ENCODE data around the gene JAKMIP1. TPM values are rescaled to one million over a fixed set of nuclear protein-coding genes. Genes with fewer than 3 reads are reported as not detected.

JAKMIP1 gene
- total RNA-seq, 4 donors from 2014 or later: 0.67 to 1.3 (median 1.1) TPM

GRCh38 chr4:6093671-6094070 lies 106.7 kb downstream of the JAKMIP1 start:
- no peaks in the 10 kb centered on the region for H3K36me3 ChIP-seq
- no peak for DNase-seq
- no peak overlapping the region for H3K4me3 ChIP-seq
- intact Hi-C loops (cut with DNase I): no loop called here
- no peak overlapping the region for H3K27ac ChIP-seq
- no peaks in the 10 kb centered on the region for H3K4me1 ChIP-seq
- 58% methylated on average over 3 of the region's 6 CpGs; no CpG with 5 or more reads in 1 of the 2 donors for WGBS, 2 donors
- H3K27me3 ChIP-seq: peaks cover 0 to 23% (median 0%) of the 10 kb centered on the region in 4 donors
- TF ChIP-seq POLR2A (IDR thresholded peaks at IDR 0.05) (no peak), CTCF (IDR thresholded peaks at IDR 0.05) (no peak)
- H3K9me3 ChIP-seq: no peaks in the 10 kb centered on the region

DNA sequence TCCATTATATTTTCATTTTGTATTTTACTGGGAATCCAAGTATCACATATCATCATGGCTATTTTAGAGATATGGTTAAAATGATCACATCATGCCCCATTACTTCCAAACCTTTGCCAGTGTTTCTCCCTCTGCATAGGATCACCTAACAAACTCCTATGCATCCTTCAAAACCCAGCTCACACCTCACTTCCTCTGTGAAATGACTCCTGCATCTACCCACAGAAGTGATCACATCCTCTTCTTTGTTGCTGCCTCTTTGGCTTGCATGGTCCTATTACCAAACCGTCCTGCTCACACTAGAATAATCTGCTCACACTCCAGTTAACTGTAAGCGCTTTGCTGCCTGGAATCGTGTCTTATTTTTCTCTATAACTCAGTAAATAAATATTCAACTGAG lies 107.4 kb downstream of the JAKMIP1 start:
- intact Hi-C loops (cut with DNase I): no loop called here
- 80 to 85% methylated on average over 3 of the region's 3 CpGs for WGBS, 2 donors
- no peak for DNase-seq
- Histone ChIP-seq H3K36me3 (no peaks in the 10 kb centered on the region), H3K27ac (no peak overlapping the region), H3K9me3 (no peaks in the 10 kb centered on the region), H3K4me3 (no peak overlapping the region), H3K4me1 (no peaks in the 10 kb centered on the region), H3K27me3 (peaks cover 0 to 24% (median 0%) of the 10 kb centered on the region in 4 donors)
- TF ChIP-seq POLR2A (IDR thresholded peaks at IDR 0.05) (no peak), CTCF (IDR thresholded peaks at IDR 0.05) (no peak)

GRCh38 chr4:6092131-6092530 lies 108.2 kb downstream of the JAKMIP1 start:
- Histone ChIP-seq H3K36me3 (no peaks in the 10 kb centered on the region), H3K4me1 (no peaks in the 10 kb centered on the region), H3K4me3 (no peak overlapping the region), H3K9me3 (no peaks in the 10 kb centered on the region), H3K27me3 (peaks cover 0 to 24% (median 0%) of the 10 kb centered on the region in 4 donors), H3K27ac (no peak overlapping the region)
- no peak for DNase-seq
- 16 to 54% methylated on average over 5 to 6 of the region's 7 CpGs for WGBS, 2 donors
- intact Hi-C loops (cut with DNase I): no loop called here
- TF ChIP-seq CTCF (IDR thresholded peaks at IDR 0.05): no peak
- no peak for TF ChIP-seq POLR2A (IDR thresholded peaks at IDR 0.05)

GRCh38 chr4:6090931-6091330 lies 109.4 kb downstream of the JAKMIP1 start:
- no peak overlapping the region for H3K4me3 ChIP-seq
- H3K36me3 ChIP-seq: no peaks in the 10 kb centered on the region
- no peak overlapping the region for H3K27ac ChIP-seq
- DNase-seq: no peak
- peaks cover 0 to 24% (median 0%) of the 10 kb centered on the region in 4 donors for H3K27me3 ChIP-seq
- H3K4me1 ChIP-seq: no peaks in the 10 kb centered on the region
- intact Hi-C loops (cut with DNase I): no loop called here
- WGBS, 2 donors: 61% methylated on average over 3 of the region's 3 CpGs
- no peaks in the 10 kb centered on the region for H3K9me3 ChIP-seq
- TF ChIP-seq CTCF (IDR thresholded peaks at IDR 0.05) (no peak), POLR2A (IDR thresholded peaks at IDR 0.05) (no peak)

DNA sequence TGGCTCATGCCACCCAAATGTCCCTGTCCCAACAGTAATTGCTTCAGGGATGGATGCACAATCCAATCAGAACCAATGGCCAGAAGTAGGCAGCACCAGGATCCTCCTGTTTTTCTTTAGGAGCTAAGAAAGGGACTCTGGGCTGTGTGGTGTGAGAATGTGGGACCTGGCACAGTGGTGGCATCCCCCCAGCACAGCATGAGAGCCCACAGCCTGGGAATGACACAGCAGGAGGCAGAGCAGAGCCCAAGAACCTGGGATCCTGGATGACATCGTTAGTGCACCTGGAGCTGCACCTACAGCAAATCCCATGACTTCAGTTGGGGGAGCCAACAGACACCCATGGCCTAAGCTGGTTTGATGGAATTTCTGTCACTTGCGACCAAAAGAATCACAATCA lies 111.4 kb downstream of the JAKMIP1 start:
- no peak for TF ChIP-seq POLR2A (IDR thresholded peaks at IDR 0.05)
- TF ChIP-seq CTCF (IDR thresholded peaks at IDR 0.05): no peak
- intact Hi-C loops (cut with DNase I): loop anchor here (5.0 kb wide), 1 partner anchor 92 kb away; no protein-coding TSS in a partner anchor
- no peak for DNase-seq
- 70 to 77% methylated on average over 2 of the region's 2 CpGs for WGBS, 2 donors
- no peak overlapping the region for H3K4me3 ChIP-seq
- H3K27ac ChIP-seq: no peak overlapping the region
- H3K27me3 ChIP-seq: peaks cover 0 to 24% (median 0%) of the 10 kb centered on the region in 4 donors
- no peaks in the 10 kb centered on the region for H3K9me3 ChIP-seq
- H3K4me1 ChIP-seq: no peaks in the 10 kb centered on the region
- no peaks in the 10 kb centered on the region for H3K36me3 ChIP-seq

Measured in esophagus squamous epithelium (tissue), 5 donors.